B cell (primary cell): ENCODE measurements around the gene SMARCC1. TPM values are rescaled to one million over a fixed set of nuclear protein-coding genes. Genes with fewer than 3 reads are reported as not detected.

Experiments
- ATAC-seq: fragments of 200-7000 bp; cut with Tn5 transposase; one replicate; pipeline ENCODE4 v1.10.0; 2021; ENCODE audit warnings: low read depth, mild to moderate bottlenecking, moderate number of reproducible peaks, moderate library complexity
- CTCF ChIA-PET: fragments of 350-600 bp; sonication (Branson Sonifier 250); formaldehyde crosslinking; loops from one replicate; lab custom pipeline; 2021; ENCODE audit warnings: antibody characterized with exemption, inconsistent platforms; lab: Charles Lee
- POLR2A ChIA-PET: fragments of 350-600 bp; sonication (Branson Sonifier 250); formaldehyde crosslinking; loops from one replicate; lab custom pipeline; 2021; ENCODE audit warnings: antibody characterized with exemption; lab: Charles Lee
- DNase-seq: peaks from one replicate; pipeline ENCODE4 v3.0.0; 2013
- H2AFZ ChIP-seq: 2 replicates; pipeline ENCODE4 v1.6.1; 2012; ENCODE audit warnings: mild to moderate bottlenecking, low read depth, low read length; ENCODE audit not compliant: insufficient read depth, poor library complexity, severe bottlenecking
- H3K27ac ChIP-seq, 2 donors: 1 replicate in 1 of 2; 2 replicates in 1 of 2; pipeline ENCODE4 v1.5.1; 2012 to 2013; ENCODE audit warnings: low read length in 2 of 2, mild to moderate bottlenecking in 2 of 2, moderate library complexity in 1 of 2
- H3K27me3 ChIP-seq, 4 experiments: fragments of 200-600 bp in 1 of 4; sonication (generic) in 1 of 4; replicated peaks in 1 of 4; 1 replicate in 2 of 4; 2 replicates in 2 of 4; pipeline versions ENCODE4 v1.6.1 to v1.7.0; 2013 to 2016; ENCODE audit warnings: low read length in 3 of 4, mild to moderate bottlenecking in 2 of 4, mixed read lengths in 1 of 4, moderate library complexity in 1 of 4; ENCODE audit not compliant: insufficient read depth in 4 of 4, control insufficient read depth in 3 of 4; ENCODE audit errors: control extremely low read depth in 1 of 4
- H3K36me3 ChIP-seq, 2 experiments: replicated peaks in 1 of 2; 1 replicate in 1 of 2; 2 replicates in 1 of 2; pipeline versions ENCODE4 v1.6.1 to v1.7.1; 2013; ENCODE audit warnings: low read length in 1 of 2; ENCODE audit not compliant: insufficient read depth in 2 of 2, control insufficient read depth in 1 of 2; ENCODE audit errors: control extremely low read depth in 1 of 2, extremely low read depth in 1 of 2
- H3K4me1 ChIP-seq, 2 donors: fragments of 200-600 bp in 1 of 2; sonication (generic) in 1 of 2; 1 replicate in 1 of 2; 2 replicates in 1 of 2; pipeline versions ENCODE4 v1.5.1 to v1.6.1; 2013 to 2017; ENCODE audit warnings: low read length in 2 of 2; ENCODE audit not compliant: control insufficient read depth in 2 of 2, insufficient read depth in 2 of 2
- H3K4me2 ChIP-seq: replicated peaks from 2 replicates; pipeline ENCODE3; 2012; ENCODE audit warnings: mild to moderate bottlenecking, low read depth, low read length; ENCODE audit not compliant: poor library complexity, severe bottlenecking
- H3K4me3 ChIP-seq, 5 experiments: fragments of 200-600 bp in 1 of 5; sonication (generic) in 1 of 5; 1 replicate in 3 of 5; 2 replicates in 2 of 5; pipeline versions ENCODE4 v1.5.1 to v1.7.0; 2011 to 2016; ENCODE audit warnings: low read length in 4 of 5, mild to moderate bottlenecking in 4 of 5, low read depth in 2 of 5, control low read depth in 1 of 5, moderate library complexity in 1 of 5; ENCODE audit not compliant: insufficient read depth in 1 of 5; ENCODE audit errors: control extremely low read depth in 1 of 5, extremely low read depth in 1 of 5
- H3K79me2 ChIP-seq: fragments of 200-600 bp; sonication (generic); one replicate; pipeline ENCODE4 v1.6.0; 2016; ENCODE audit warnings: low read length; ENCODE audit not compliant: control insufficient read depth, insufficient read depth
- H3K9ac ChIP-seq: fragments of 200-600 bp; sonication (generic); 2 replicates; pipeline ENCODE4 v1.6.1; 2017; ENCODE audit warnings: mild to moderate bottlenecking, low read length, moderate library complexity
- H3K9me3 ChIP-seq, 3 donors: one replicate each; pipeline versions ENCODE4 v1.6.1 to v1.7.1; 2013; ENCODE audit warnings: low read length in 2 of 3; ENCODE audit not compliant: control insufficient read depth in 2 of 3, insufficient read depth in 1 of 3; ENCODE audit errors: control extremely low read depth in 1 of 3
- H4K20me1 ChIP-seq: 2 replicates; pipeline ENCODE4 v1.6.0; 2012; ENCODE audit warnings: mild to moderate bottlenecking, low read length; ENCODE audit not compliant: insufficient read depth, control insufficient read depth, poor library complexity, severe bottlenecking
- H3K27ac Mint-ChIP-seq: one replicate; pipeline ENCODE4 v1.8.0; 2021; ENCODE audit warnings: mixed read lengths
- H3K27me3 Mint-ChIP-seq: one replicate; pipeline ENCODE4 v1.8.0; 2021; ENCODE audit warnings: mixed read lengths
- H3K4me1 Mint-ChIP-seq: one replicate; pipeline ENCODE4 v1.8.0; 2021; ENCODE audit warnings: mixed read lengths
- H3K4me3 Mint-ChIP-seq: one replicate; pipeline ENCODE4 v1.8.0; 2021; ENCODE audit warnings: mixed read lengths
- H3K9me3 Mint-ChIP-seq: one replicate; pipeline ENCODE4 v1.8.0; 2022; ENCODE audit warnings: mixed read lengths; ENCODE audit not compliant: insufficient read depth
- EZH2 ChIP-seq: IDR thresholded peaks from 2 replicates; pipeline ENCODE4 v1.6.1; 2012; ENCODE audit warnings: borderline replicate concordance, low read depth, mild to moderate bottlenecking, moderate library complexity, low read length; ENCODE audit not compliant: insufficient read depth, poor library complexity, severe bottlenecking
- WGBS: methylation state at CpG from one replicate; pipeline ENCODE4 v1.1.5; 2013; ENCODE audit warnings: missing lambda C conversion rate; ENCODE audit not compliant: insufficient coverage; 5-methylcytosine and 5-hydroxymethylcytosine counted together
- intact Hi-C: fragments of 100-400 bp; cut with micrococcal nuclease; formaldehyde crosslinking; loops from one replicate; pipeline ENCODE4 v1.10.0; 2022
- polyA plus RNA-seq: library from polyadenylated mRNA; depleted of rRNA; stranded (reverse); fragments of >200 nt; gene quantifications from 2 replicates; pipeline ENCODE4 v1.2.3, GENCODE V29; 2012
- small RNA-seq: library from RNA; depleted of rRNA; stranded (forward); fragments of <200 nt; gene quantifications from one replicate; pipeline ENCODE3, GENCODE V24; 2012; ENCODE audit warnings: low replicate concordance, low read depth; ENCODE audit not compliant: insufficient read length
- total RNA-seq, 2 donors: library from RNA; stranded (reverse); fragments of 120-200 nt in 1 of 2; gene quantifications; 1 replicate in 1 of 2; 2 replicates in 1 of 2; pipeline versions ENCODE4 v1.2.3 to v1.2.4, GENCODE V29; 2013 to 2022
- TF ChIP-seq, protein P1 (sequence below): fragments of 200-600 bp; IDR thresholded peaks from one replicate; pipeline ENCODE4 v1.8.0; 2022; ENCODE audit warnings: antibody characterized with exemption, mild to moderate bottlenecking

The SMARCC1 gene
- total and polyA plus RNA-seq, 2 donors (not counting 1 experiment from before 2014, with no cell fraction given), result 13.1 to 155 TPM

DNA sequence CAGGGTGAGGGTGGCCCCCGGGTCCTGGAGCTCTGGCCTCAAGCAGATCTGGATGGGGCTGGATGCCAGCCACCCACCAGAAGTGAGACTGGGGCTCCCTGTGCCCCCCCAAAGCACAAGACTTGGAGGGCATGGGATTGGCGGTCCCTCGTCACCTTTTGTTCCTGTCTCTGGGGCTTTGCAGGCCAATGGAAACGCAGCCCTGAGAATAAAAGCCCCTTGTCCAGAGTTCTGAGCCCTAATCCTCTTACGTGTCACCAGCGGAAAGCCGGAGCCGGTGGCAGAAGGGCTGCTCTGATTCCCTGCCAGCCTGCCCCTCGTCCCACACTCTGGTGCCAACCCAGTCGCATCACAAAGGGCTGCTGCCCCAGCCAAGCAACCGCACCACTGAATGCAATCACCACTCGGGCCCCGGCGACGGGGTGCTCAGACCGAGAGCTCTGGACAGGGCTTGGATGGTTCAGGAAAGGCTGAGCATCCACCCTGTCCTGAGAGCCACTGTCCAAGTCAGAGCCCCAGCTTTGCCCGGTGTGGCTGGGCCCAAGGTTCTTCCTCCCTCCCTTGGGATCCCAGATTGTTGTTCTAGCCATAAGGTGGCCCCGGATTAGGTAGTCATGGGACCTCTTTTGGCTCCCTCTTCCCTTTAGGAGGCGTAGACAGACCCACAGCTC, 245.3 kb downstream of the SMARCC1 start:
- H3K4me3 Mint-ChIP-seq, result no peak overlapping the region
- no peak overlapping the region for H3K4me3 ChIP-seq
- no peak overlapping the region for H3K9ac ChIP-seq
- no peak overlapping the region for H3K27ac Mint-ChIP-seq
- intact Hi-C loops, result no loop called here
- ChIA-PET CTCF (interaction anchor here (1.2 kb wide), 1 partner anchor 12 kb away, joined by 4 read pairs; no protein-coding TSS in a partner anchor), POLR2A (no interaction called here)
- no peaks in the 10 kb centered on the region for H3K9me3 ChIP-seq
- H3K27ac ChIP-seq, result no peak overlapping the region
- H2AFZ ChIP-seq, result no peak overlapping the region
- H3K9me3 Mint-ChIP-seq, result no peaks in the 10 kb centered on the region
- ATAC-seq (no peak), DNase-seq (no peak)
- no peaks in the 10 kb centered on the region for H3K79me2 ChIP-seq
- TF ChIP-seq EZH2, result no peak
- TF ChIP-seq, protein P1, sequence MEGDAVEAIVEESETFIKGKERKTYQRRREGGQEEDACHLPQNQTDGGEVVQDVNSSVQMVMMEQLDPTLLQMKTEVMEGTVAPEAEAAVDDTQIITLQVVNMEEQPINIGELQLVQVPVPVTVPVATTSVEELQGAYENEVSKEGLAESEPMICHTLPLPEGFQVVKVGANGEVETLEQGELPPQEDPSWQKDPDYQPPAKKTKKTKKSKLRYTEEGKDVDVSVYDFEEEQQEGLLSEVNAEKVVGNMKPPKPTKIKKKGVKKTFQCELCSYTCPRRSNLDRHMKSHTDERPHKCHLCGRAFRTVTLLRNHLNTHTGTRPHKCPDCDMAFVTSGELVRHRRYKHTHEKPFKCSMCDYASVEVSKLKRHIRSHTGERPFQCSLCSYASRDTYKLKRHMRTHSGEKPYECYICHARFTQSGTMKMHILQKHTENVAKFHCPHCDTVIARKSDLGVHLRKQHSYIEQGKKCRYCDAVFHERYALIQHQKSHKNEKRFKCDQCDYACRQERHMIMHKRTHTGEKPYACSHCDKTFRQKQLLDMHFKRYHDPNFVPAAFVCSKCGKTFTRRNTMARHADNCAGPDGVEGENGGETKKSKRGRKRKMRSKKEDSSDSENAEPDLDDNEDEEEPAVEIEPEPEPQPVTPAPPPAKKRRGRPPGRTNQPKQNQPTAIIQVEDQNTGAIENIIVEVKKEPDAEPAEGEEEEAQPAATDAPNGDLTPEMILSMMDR, result no peak
- no peaks in the 10 kb centered on the region for H3K4me1 Mint-ChIP-seq
- peaks cover 0 to 3% (median 0%) of the 10 kb centered on the region in 4 experiments for H3K27me3 ChIP-seq
- H3K36me3 ChIP-seq, result no peaks in the 10 kb centered on the region
- no peak overlapping the region for H3K4me2 ChIP-seq
- peaks cover 18% of the 10 kb centered on the region for H3K27me3 Mint-ChIP-seq
- WGBS, result 92% methylated on average over 19 of the region's 19 CpGs
- H4K20me1 ChIP-seq, result no peaks in the 10 kb centered on the region
- no peaks in the 10 kb centered on the region for H3K4me1 ChIP-seq

Small RNAs within 50 kb of the gene (small RNA-seq; reads per million reads assigned to genes)
- gene RF02271, result not detected
- gene RN7SL870P, result not detected

Other genes starting within 250 kb of the SMARCC1 start
- gene CSPG5, start 203.0 kb downstream of the SMARCC1 start, total RNA-seq, result 0.68 and 0.99 TPM in 2 replicates
- 0.04 and 0.06 TPM in 2 replicates for gene CSPG5, start 203.0 kb downstream of the SMARCC1 start, polyA plus RNA-seq
- gene DHX30, start 21.2 kb upstream of the SMARCC1 start, total RNA-seq, result 81.8 and 88.9 TPM in 2 replicates
- gene DHX30, start 21.2 kb upstream of the SMARCC1 start, polyA plus RNA-seq, result 77.0 and 84.7 TPM in 2 replicates
- gene MAP4, start 234.5 kb upstream of the SMARCC1 start, total RNA-seq, result 132 TPM in 2 replicates
- gene MAP4, start 234.5 kb upstream of the SMARCC1 start, polyA plus RNA-seq, result 36.3 and 39.2 TPM in 2 replicates